HepG2 (cell line): ENCODE data around the gene MBD5. TPM values are rescaled to one million over a fixed set of nuclear protein-coding genes. Genes with fewer than 3 reads are reported as not detected.

Experiments used
- ATAC-seq: fragments of 200-7000 bp; cut with Tn5 transposase; 3 replicates; pipeline ENCODE4 v1.9.1; 2020; ENCODE audit warnings: mild to moderate bottlenecking, moderate library complexity
- BruUV-seq: library from RNA; stranded (reverse); fragments of 400-500 nt; replicated peaks from 2 replicates; lab custom pipeline; 2021; lab: Mats Ljungman, UMichigan
- CTCF ChIA-PET: fragments of 300-600 bp; formaldehyde crosslinking; extraction: SDS; loops from one replicate; lab custom pipeline; 2021; ENCODE audit warnings: low total read pairs, inconsistent platforms, low intra/inter-chr PET ratio; lab: Yijun Ruan, JAX
- POLR2A ChIA-PET: fragments of 350-600 bp; sonication (Branson Sonifier 250); formaldehyde crosslinking; loops from one replicate; lab custom pipeline; 2020; ENCODE audit warnings: antibody characterized with exemption, inconsistent platforms; lab: Yijun Ruan, JAX
- DNase-seq: peaks from one replicate; pipeline ENCODE4 v3.0.0-alpha.2; 2015; ENCODE audit warnings: low spot score
- FAIRE-seq: peaks from 3 replicates; lab custom pipeline; 2011; peaks lifted over from hg19 to GRCh38; lab: Jason Lieb, UNC
- H2AFZ ChIP-seq: one replicate; pipeline ENCODE4 v1.6.1; 2011; ENCODE audit warnings: low read length, inconsistent platforms
- H3K27ac ChIP-seq: fragments of 300-600 bp; 3 replicates; pipeline ENCODE4 v1.8.0; 2011; ENCODE audit warnings: mixed run types, mild to moderate bottlenecking, mixed read lengths, low read length, inconsistent platforms; ENCODE audit not compliant: insufficient read depth; ENCODE audit errors: extremely low read length
- H3K27me3 ChIP-seq, 2 experiments: fragments of 200-600 bp in 1 of 2; 2 replicates in 1 of 2; 3 replicates in 1 of 2; pipeline versions ENCODE4 v1.6.0 to v1.8.0; 2011; ENCODE audit warnings: low read length in 2 of 2, mild to moderate bottlenecking in 2 of 2, moderate library complexity in 2 of 2, inconsistent platforms in 1 of 2; ENCODE audit not compliant: insufficient read depth in 2 of 2, control insufficient read depth in 1 of 2
- H3K36me3 ChIP-seq, 2 experiments: fragments of 200-600 bp in 1 of 2; replicated peaks in 1 of 2; 2 replicates in 1 of 2; 3 replicates in 1 of 2; pipeline versions ENCODE4 v1.5.1 to v1.8.0; 2011; ENCODE audit warnings: low read length in 2 of 2, inconsistent platforms in 1 of 2; ENCODE audit not compliant: insufficient read depth in 2 of 2, control insufficient read depth in 1 of 2
- H3K4me1 ChIP-seq: 2 replicates; pipeline ENCODE4 v1.5.1; 2012; ENCODE audit warnings: low read length, inconsistent platforms; ENCODE audit not compliant: insufficient read depth
- H3K4me2 ChIP-seq: 2 replicates; pipeline ENCODE4 v1.6.0; 2011; ENCODE audit warnings: low read depth, low read length, inconsistent platforms
- H3K4me3 ChIP-seq, 3 experiments: fragments of 200-600 bp in 1 of 3; sonication (generic), shearing (Covaris generic) in 1 of 3; replicated peaks in 1 of 3; 2 replicates each; pipeline ENCODE4 v1.5.1; 2011 to 2016; ENCODE audit warnings: low read length in 3 of 3, inconsistent platforms in 2 of 3, low read depth in 2 of 3, mild to moderate bottlenecking in 2 of 3, control low read depth in 1 of 3, mixed read lengths in 1 of 3; ENCODE audit not compliant: insufficient read depth in 1 of 3
- H3K79me2 ChIP-seq: one replicate; pipeline ENCODE4 v1.6.1; 2011; ENCODE audit warnings: low read length, inconsistent platforms; ENCODE audit not compliant: insufficient read depth
- H3K9ac ChIP-seq: 2 replicates; pipeline ENCODE4 v1.6.0; 2011; ENCODE audit warnings: mild to moderate bottlenecking, low read depth, low read length, inconsistent platforms; ENCODE audit not compliant: insufficient read depth
- H3K9me3 ChIP-seq: 2 replicates; pipeline ENCODE4 v1.5.1; 2012; ENCODE audit warnings: mild to moderate bottlenecking, low read length
- H4K20me1 ChIP-seq: 2 replicates; pipeline ENCODE4 v1.6.0; 2011; ENCODE audit warnings: inconsistent platforms, mild to moderate bottlenecking, low read length, moderate library complexity; ENCODE audit not compliant: insufficient read depth
- CHD4 ChIP-seq: fragments of 200-600 bp; sonication (generic); IDR thresholded peaks from 2 replicates; pipeline ENCODE4 v1.7.0; 2017; ENCODE audit warnings: mild to moderate bottlenecking, low read length, borderline replicate concordance
- HOXD1 ChIP-seq: sonication (generic); formaldehyde crosslinking; IDR thresholded peaks from 2 replicates; pipeline ENCODE4 v1.5.0; 2020; ENCODE audit warnings: missing genetic modification reagents
- PHF20 ChIP-seq: sonication (generic); formaldehyde crosslinking; IDR thresholded peaks from 2 replicates; pipeline ENCODE4 v1.5.0; 2020; ENCODE audit warnings: mild to moderate bottlenecking, missing genetic modification reagents
- POLR2AphosphoS2 ChIP-seq: IDR thresholded peaks from 2 replicates; pipeline ENCODE4 v1.6.1; 2011; ENCODE audit warnings: low read depth, low read length, improper control_type of control experiment
- SMARCC2 ChIP-seq: fragments of 450-650 bp; IDR thresholded peaks from 2 replicates; pipeline ENCODE4 v1.6.1; 2017; ENCODE audit warnings: antibody characterized with exemption, mild to moderate bottlenecking
- TEAD2 ChIP-seq: sonication (generic); formaldehyde crosslinking; IDR thresholded peaks from 2 replicates; pipeline ENCODE4 v1.9.0; 2021; ENCODE audit warnings: missing genetic modification reagents
- TOPORS ChIP-seq: sonication (generic); formaldehyde crosslinking; IDR thresholded peaks from 2 replicates; pipeline ENCODE4 v1.8.0; 2023; ENCODE audit warnings: mild to moderate bottlenecking, missing genetic modification reagents
- ZNF263 ChIP-seq: sonication (generic); formaldehyde crosslinking; IDR thresholded peaks from 2 replicates; pipeline ENCODE4 v1.4.0; 2020; ENCODE audit warnings: missing genetic modification reagents
- ZNF33A ChIP-seq: sonication (generic); formaldehyde crosslinking; IDR thresholded peaks from 2 replicates; pipeline ENCODE4 v1.5.1; 2020; ENCODE audit warnings: missing genetic modification reagents, mild to moderate bottlenecking, moderate library complexity, borderline replicate concordance
- ZNF431 ChIP-seq: sonication (generic); formaldehyde crosslinking; IDR thresholded peaks from 2 replicates; pipeline ENCODE4 v1.9.0; 2022; ENCODE audit warnings: missing genetic modification reagents, low read depth, mild to moderate bottlenecking, borderline replicate concordance
- ZNF577 ChIP-seq: sonication (generic); formaldehyde crosslinking; IDR thresholded peaks from 2 replicates; pipeline ENCODE4 v1.4.0; 2020; ENCODE audit warnings: mild to moderate bottlenecking, low read depth, missing genetic modification reagents, borderline replicate concordance
- WGBS: methylation state at CpG from one replicate; pipeline ENCODE4 v1.1.6; 2017; ENCODE audit warnings: low lambda C conversion rate; 5-methylcytosine and 5-hydroxymethylcytosine counted together
- in situ Hi-C: cut with HindIII; loops from 2 replicates; pipeline ENCODE4 v1.10.0; 2017; ENCODE audit warnings: low pct_unique_long_range_greater_than_20kb; ENCODE audit not compliant: extremely low pct_ligation_motif_present
- intact Hi-C: fragments of 100-400 bp; cut with micrococcal nuclease; formaldehyde crosslinking; loops from one replicate; pipeline ENCODE4 v1.10.0; 2022; ENCODE audit not compliant: unreplicated experiment
- polyA plus RNA-seq, 8 experiments: library from polyadenylated mRNA; depleted of rRNA in 3 of 8; stranded (reverse) in 7 of 8; unstranded in 1 of 8; fragments of >200 nt; fragmentation: Illumina TruSeq in 4 of 8; extraction: Trizol in 4 of 8; gene quantifications; 2 replicates each; pipeline versions ENCODE4 v1.2.1 to v1.2.3, GENCODE V29; 2011 to 2016; ENCODE audit warnings: low read depth in 4 of 8, missing spikeins in 1 of 8, mixed read lengths in 1 of 8; ENCODE audit not compliant: insufficient read depth in 1 of 8
- total RNA-seq, 5 experiments: library from RNA; depleted of rRNA; stranded (reverse); fragments of >200 nt; fragmentation: Illumina TruSeq; extraction: Trizol; gene quantifications; 2 replicates each; pipeline ENCODE4 v1.2.3, GENCODE V29; 2016; ENCODE audit warnings: low read depth in 1 of 5
- TF ChIP-seq, protein P1 (sequence below): IDR thresholded peaks from 2 replicates; pipeline ENCODE4 v1.6.1; 2016; ENCODE audit warnings: low read depth, borderline replicate concordance
- TF ChIP-seq, protein P2 (sequence below): sonication (generic); formaldehyde crosslinking; IDR thresholded peaks from 2 replicates; pipeline ENCODE4 v1.8.1; 2023; ENCODE audit warnings: missing genetic modification reagents, mild to moderate bottlenecking, borderline replicate concordance
- TF ChIP-seq, protein P3 (sequence below): sonication (generic); formaldehyde crosslinking; IDR thresholded peaks from 2 replicates; pipeline ENCODE4 v1.8.1; 2023; ENCODE audit warnings: mild to moderate bottlenecking, moderate library complexity, missing genetic modification reagents
- TF ChIP-seq, protein P4 (sequence below): sonication (generic); formaldehyde crosslinking; IDR thresholded peaks from 2 replicates; pipeline ENCODE4 v1.5.0; 2020; ENCODE audit warnings: missing genetic modification reagents, mild to moderate bottlenecking, borderline replicate concordance

MBD5 gene
- total and polyA plus RNA-seq, 2 of the 13 experiments (the other 11 are each of a cell fraction or from before 2014, with no cell fraction given), result 13.5 to 26.4 TPM

DNA sequence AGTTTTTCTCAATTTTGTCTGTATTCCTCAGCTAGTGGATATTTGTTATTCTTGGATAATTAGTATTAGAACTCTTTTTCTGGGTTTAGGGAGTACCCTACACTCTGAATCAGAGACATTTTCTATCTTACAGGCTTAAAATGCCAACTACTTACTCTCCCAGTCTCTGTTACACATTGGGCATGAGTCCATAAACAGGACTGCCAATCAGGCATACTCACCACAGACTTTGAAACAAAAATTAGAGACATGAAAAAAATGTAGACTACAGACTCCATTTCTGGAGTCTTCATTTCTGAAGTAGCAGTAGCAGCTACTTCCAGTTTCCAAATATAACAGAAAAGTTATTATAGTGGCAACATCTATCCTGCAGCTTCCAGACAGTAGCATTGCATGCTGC, 279.7 kb downstream of the MBD5 start:
- no peaks in the 10 kb centered on the region for H3K4me1 ChIP-seq
- in situ Hi-C loops (no loop called here), intact Hi-C loops (no loop called here)
- no peak overlapping the region for H3K27ac ChIP-seq
- no peak for TF ChIP-seq ZNF577 (CRISPR knock-in tag)
- no peak for TF ChIP-seq SMARCC2
- no peak for TF ChIP-seq ZNF33A (CRISPR knock-in tag)
- TF ChIP-seq, protein P1, sequence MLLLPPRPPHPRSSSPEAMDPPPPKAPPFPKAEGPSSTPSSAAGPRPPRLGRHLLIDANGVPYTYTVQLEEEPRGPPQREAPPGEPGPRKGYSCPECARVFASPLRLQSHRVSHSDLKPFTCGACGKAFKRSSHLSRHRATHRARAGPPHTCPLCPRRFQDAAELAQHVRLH (CRISPR knock-in tag), result no peak
- TF ChIP-seq, protein P2, sequence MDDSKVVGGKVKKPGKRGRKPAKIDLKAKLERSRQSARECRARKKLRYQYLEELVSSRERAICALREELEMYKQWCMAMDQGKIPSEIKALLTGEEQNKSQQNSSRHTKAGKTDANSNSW (CRISPR knock-in tag), result no peak
- TF ChIP-seq POLR2AphosphoS2, result no peak
- TF ChIP-seq PHF20 (CRISPR knock-in tag), result no peak
- no peak for TF ChIP-seq HOXD1 (CRISPR knock-in tag)
- TF ChIP-seq ZNF431 (CRISPR knock-in tag), result no peak
- H2AFZ ChIP-seq, result no peak overlapping the region
- ChIA-PET POLR2A (no interaction called here), CTCF (no interaction called here)
- H3K4me3 ChIP-seq, result no peak overlapping the region
- H3K36me3 ChIP-seq, result no peaks in the 10 kb centered on the region
- H3K79me2 ChIP-seq, result no peaks in the 10 kb centered on the region
- no peaks in the 10 kb centered on the region for H3K27me3 ChIP-seq
- no peak for FAIRE-seq
- no peaks in the 10 kb centered on the region for H4K20me1 ChIP-seq
- no peak overlapping the region for H3K9ac ChIP-seq
- BruUV-seq, result no TSS peak
- DNase-seq, result no peak
- no peak overlapping the region for H3K4me2 ChIP-seq
- no peaks in the 10 kb centered on the region for H3K9me3 ChIP-seq
- no peak for ATAC-seq

DNA sequence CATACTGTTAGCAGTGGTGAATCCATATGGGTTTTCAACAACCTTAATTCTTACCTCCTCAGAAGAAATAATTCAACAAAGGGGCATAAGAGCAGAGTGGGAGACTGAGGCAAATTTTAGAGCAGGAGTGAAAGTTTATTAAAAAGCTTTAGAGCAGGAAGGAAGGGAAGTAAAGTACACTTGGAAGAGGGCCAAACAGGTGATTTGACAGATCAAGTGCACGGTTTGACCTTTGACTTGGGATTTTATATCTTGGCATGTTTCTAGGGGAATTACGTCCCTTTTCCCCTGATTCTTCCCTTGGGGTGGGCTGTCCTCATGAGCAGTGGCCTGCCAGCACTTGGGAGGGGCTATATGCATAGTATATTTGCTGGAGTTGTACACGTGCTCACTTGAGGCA, 280.5 kb downstream of the MBD5 start:
- no peaks in the 10 kb centered on the region for H3K27me3 ChIP-seq
- H4K20me1 ChIP-seq, result no peaks in the 10 kb centered on the region
- ATAC-seq, result no peak
- in situ Hi-C loops (no loop called here), intact Hi-C loops (no loop called here)
- BruUV-seq, result no TSS peak
- no peaks in the 10 kb centered on the region for H3K9me3 ChIP-seq
- no peak overlapping the region for H3K4me3 ChIP-seq
- POLR2A ChIA-PET, result no interaction called here
- no peaks in the 10 kb centered on the region for H3K79me2 ChIP-seq
- no peak for FAIRE-seq
- CTCF ChIA-PET, result no interaction called here
- H3K9ac ChIP-seq, result no peak overlapping the region
- H3K4me2 ChIP-seq, result no peak overlapping the region
- DNase-seq, result no peak
- WGBS, result 73% methylated on average over 3 of the region's 3 CpGs
- H3K27ac ChIP-seq, result no peak overlapping the region
- no peaks in the 10 kb centered on the region for H3K36me3 ChIP-seq
- no peak overlapping the region for H2AFZ ChIP-seq
- no peaks in the 10 kb centered on the region for H3K4me1 ChIP-seq
- TF ChIP-seq, protein P3, sequence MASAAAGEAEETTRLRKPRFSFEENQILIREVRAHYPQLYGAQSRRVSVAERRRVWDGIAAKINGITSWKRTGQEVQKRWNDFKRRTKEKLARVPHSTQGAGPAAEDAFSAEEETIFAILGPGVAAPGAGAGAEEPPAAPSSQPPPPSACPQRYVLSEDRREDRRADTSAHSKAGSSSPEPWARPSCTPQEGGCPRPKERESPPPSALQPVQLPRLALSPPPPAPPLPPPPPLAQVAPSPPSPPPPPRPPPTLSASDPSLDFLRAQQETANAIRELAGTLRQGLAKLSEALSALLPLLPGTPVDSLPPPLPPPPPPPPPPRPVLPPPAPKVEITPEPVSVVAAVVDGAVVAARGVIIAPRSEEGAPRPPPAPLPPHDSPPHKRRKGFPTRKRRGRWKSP, result no peak
- TF ChIP-seq TOPORS (CRISPR knock-in tag), result no peak
- no peak for TF ChIP-seq ZNF263
- no peak for TF ChIP-seq TEAD2 (CRISPR knock-in tag)
- TF ChIP-seq, protein P4, sequence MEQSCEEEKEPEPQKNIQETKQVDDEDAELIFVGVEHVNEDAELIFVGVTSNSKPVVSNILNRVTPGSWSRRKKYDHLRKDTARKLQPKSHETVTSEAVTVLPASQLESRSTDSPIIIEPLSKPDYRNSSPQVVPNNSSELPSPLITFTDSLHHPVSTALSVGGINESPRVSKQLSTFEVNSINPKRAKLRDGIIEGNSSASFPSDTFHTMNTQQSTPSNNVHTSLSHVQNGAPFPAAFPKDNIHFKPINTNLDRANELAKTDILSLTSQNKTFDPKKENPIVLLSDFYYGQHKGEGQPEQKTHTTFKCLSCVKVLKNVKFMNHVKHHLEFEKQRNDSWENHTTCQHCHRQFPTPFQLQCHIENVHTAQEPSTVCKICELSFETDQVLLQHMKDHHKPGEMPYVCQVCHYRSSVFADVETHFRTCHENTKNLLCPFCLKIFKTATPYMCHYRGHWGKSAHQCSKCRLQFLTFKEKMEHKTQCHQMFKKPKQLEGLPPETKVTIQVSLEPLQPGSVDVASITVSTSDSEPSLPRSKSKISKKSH (CRISPR knock-in tag), result no peak
- TF ChIP-seq CHD4, result no peak
- TF ChIP-seq ZNF577 (CRISPR knock-in tag), result no peak
